ENCODE results near the gene CACNA1C.

The CACNA1C gene

GRCh38 chr12:2414810-2415567 is 362.2 kb downstream of the CACNA1C start:
- Histone ChIP-seq H2AFZ (ENCODE audit: low read depth, low read length) (no peak overlapping the region), H3K4me1 (ENCODE audit: insufficient read depth, low read length) (no peaks in the 10 kb centered on the region), H3K27ac (ENCODE audit: low read length) (no peak overlapping the region), H3K79me2 (ENCODE audit: insufficient read depth, low read length) (no peaks in the 10 kb centered on the region), H3K4me2 (ENCODE audit: insufficient read depth, low read length) (no peak overlapping the region), H3K27me3 (ENCODE audit: insufficient read depth, low read length, poor library complexity) (no peaks in the 10 kb centered on the region), H4K20me1 (ENCODE audit: insufficient read depth, low read length) (0 out of 2 replicates have a peak, but pooled peaks cover 5% of the 10 kb centered on the region), H3K4me3 (ENCODE audit: low read depth in 1 of 2, low read length in 2 of 2) (no peak overlapping the region), H3K36me3 (ENCODE audit: insufficient read depth, low read length) (no peaks in the 10 kb centered on the region), H3K9ac (ENCODE audit: low read depth, low read length) (no peak overlapping the region), H3K9me3 (ENCODE audit: insufficient read depth, low read length, severe bottlenecking) (no peaks in the 10 kb centered on the region)
- ATAC-seq (ENCODE audit: insufficient read depth, low read depth) (no peak), DNase-seq (no peak)
- TF ChIP-seq CTCF (IDR thresholded peaks at IDR 0.05; ENCODE audit: borderline replicate concordance, extremely low read depth, low read length, poor library complexity, severe bottlenecking) (no peak), EZH2 (IDR thresholded peaks at IDR 0.05; ENCODE audit: borderline replicate concordance, low read depth, low read length, severe bottlenecking) (no peak)

- TF ChIP-seq EZH2 (IDR thresholded peaks at IDR 0.05; ENCODE audit: borderline replicate concordance, low read depth, low read length, severe bottlenecking) (no peak), CTCF (IDR thresholded peaks at IDR 0.05; ENCODE audit: borderline replicate concordance, extremely low read depth, low read length, poor library complexity, severe bottlenecking) (no peak)
- ATAC-seq (ENCODE audit: insufficient read depth, low read depth) (no peak), DNase-seq (no peak)
- Histone ChIP-seq H4K20me1 (ENCODE audit: insufficient read depth, low read length) (0 out of 2 replicates have a peak, but pooled peaks cover 5% of the 10 kb centered on the region), H2AFZ (ENCODE audit: low read depth, low read length) (no peak overlapping the region), H3K27me3 (ENCODE audit: insufficient read depth, low read length, poor library complexity) (peaks cover 5% of the 10 kb centered on the region), H3K4me1 (ENCODE audit: insufficient read depth, low read length) (no peaks in the 10 kb centered on the region), H3K9me3 (ENCODE audit: insufficient read depth, low read length, severe bottlenecking) (no peaks in the 10 kb centered on the region), H3K4me2 (ENCODE audit: insufficient read depth, low read length) (no peak overlapping the region), H3K79me2 (ENCODE audit: insufficient read depth, low read length) (no peaks in the 10 kb centered on the region), H3K27ac (ENCODE audit: low read length) (no peak overlapping the region), H3K36me3 (ENCODE audit: insufficient read depth, low read length) (no peaks in the 10 kb centered on the region), H3K4me3 (ENCODE audit: low read depth in 1 of 2, low read length in 2 of 2) (no peak overlapping the region), H3K9ac (ENCODE audit: low read depth, low read length) (no peak overlapping the region)
These were observed 362.8 kb downstream of the CACNA1C start for GRCh38 chr12:2415568-2415944.

GRCh38 chr12:2416158-2416557 is 363.4 kb downstream of the CACNA1C start:
- H3K27me3 ChIP-seq (ENCODE audit: insufficient read depth, low read length, poor library complexity): peaks cover 8% of the 10 kb centered on the region
- no peak overlapping the region for H3K4me2 ChIP-seq (ENCODE audit: insufficient read depth, low read length)

More at GRCh38 chr12:2416158-2416557, 363.4 kb downstream of the CACNA1C start:
- TF ChIP-seq CTCF (IDR thresholded peaks at IDR 0.05; ENCODE audit: borderline replicate concordance, extremely low read depth, low read length, poor library complexity, severe bottlenecking) (no peak), EZH2 (IDR thresholded peaks at IDR 0.05; ENCODE audit: borderline replicate concordance, low read depth, low read length, severe bottlenecking) (no peak)
- no peaks in the 10 kb centered on the region for H3K79me2 ChIP-seq (ENCODE audit: insufficient read depth, low read length)
- no peak overlapping the region for H2AFZ ChIP-seq (ENCODE audit: low read depth, low read length)
- no peaks in the 10 kb centered on the region for H3K9me3 ChIP-seq (ENCODE audit: insufficient read depth, low read length, severe bottlenecking)
- ATAC-seq (ENCODE audit: insufficient read depth, low read depth): no peak
- H3K4me3 ChIP-seq (ENCODE audit: low read depth in 1 of 2, low read length in 2 of 2): no peak overlapping the region
- H3K36me3 ChIP-seq (ENCODE audit: insufficient read depth, low read length): no peaks in the 10 kb centered on the region
- H3K9ac ChIP-seq (ENCODE audit: low read depth, low read length): no peak overlapping the region
- no peak overlapping the region for H3K27ac ChIP-seq (ENCODE audit: low read length)
- H3K4me1 ChIP-seq (ENCODE audit: insufficient read depth, low read length): no peaks in the 10 kb centered on the region
- H4K20me1 ChIP-seq (ENCODE audit: insufficient read depth, low read length): 0 out of 2 replicates have a peak, but pooled peaks cover 5% of the 10 kb centered on the region
- no peak for DNase-seq

All from DND-41 (cell line).